Measurements from ENCODE around the gene CD6. TPM values are rescaled to one million over a fixed set of nuclear protein-coding genes. Genes with fewer than 3 reads are reported as not detected.

Gene CD6
- total RNA-seq, 2 donors from 2014 or later: 0.67 to 1.9 TPM

DNA sequence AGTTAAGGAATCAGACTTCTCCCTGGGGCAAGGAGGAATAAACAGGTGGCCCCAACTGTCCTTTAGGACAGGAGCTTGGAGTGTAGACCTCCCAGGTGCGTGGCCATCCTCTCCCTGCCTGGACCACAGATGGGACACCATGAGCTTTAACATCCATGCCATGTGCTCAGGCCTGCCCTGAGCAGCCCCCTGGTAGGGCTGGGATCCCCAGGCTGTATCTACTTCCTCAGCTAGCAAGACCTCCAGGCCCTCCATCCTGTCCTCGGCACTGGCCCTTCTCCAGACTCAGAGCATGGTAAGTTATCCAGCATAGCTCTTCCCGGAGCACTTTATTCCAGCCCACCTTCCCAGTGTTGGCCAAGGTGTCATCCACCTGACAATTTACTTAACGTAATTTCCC, 5.7 kb downstream of the CD6 start:
- intact Hi-C loops (cut with DNase I, micrococcal nuclease): no loop called here
- DNase-seq (no peak), ATAC-seq (no peak)

DNA sequence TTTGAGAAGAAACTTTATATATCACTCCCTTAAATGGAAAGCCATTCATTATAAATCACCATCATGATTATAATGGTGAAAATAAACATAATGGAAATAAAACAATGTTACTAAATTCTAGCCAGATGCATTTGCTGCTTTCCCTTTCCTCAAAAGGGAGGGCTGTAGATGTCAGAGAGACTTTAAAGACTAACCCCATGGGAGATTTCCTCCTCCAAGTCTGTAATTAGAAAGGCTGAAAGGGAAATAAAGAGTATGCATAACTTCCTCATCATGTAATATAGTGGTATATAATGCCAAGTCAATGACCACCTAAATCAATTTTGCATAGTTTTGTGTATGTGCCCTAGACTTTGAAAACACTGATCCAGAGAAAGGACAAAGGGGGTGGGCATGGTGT, 6.4 kb downstream of the CD6 start:
- ATAC-seq (no peak), DNase-seq (no peak)
- intact Hi-C loops (cut with DNase I, micrococcal nuclease): no loop called here

DNA sequence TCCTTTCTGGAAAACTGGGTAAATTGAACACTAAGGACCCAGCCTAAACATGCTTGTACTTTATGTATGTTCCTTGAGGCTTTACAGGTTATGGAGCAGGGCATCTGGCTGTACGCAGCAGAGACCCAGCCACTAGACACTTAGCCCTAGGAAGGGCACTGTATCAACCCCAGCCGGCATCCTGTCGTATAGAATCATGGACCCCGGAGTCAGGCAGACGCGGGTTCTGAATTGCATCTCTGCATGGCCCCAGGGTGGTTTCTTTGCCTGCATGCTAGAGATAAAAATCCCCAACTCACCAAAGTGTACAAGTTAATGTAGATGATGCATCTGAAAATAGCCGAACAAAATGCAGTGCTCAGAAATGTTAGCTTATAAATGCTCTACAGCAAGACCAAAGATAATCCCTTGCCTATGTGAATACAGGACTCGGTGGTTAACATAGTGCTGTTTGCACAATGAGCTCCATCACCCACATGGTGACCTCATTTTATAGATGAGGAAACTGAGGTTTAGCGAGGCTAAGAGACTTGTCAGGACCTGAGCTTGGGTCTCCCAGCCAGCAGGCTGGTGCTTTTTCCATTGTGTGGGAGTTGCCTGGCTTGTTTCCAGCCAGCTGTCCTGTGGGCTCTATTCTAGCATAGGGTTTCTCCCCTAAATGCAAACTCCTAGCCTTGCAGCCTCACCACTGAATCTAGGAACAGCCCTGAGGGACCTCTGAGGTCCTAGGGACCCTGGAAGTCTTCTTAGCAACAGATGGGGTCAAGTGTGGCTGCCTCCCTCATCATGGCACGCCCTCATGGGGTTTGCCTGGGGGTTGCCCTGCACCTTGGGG, 7.3 kb downstream of the CD6 start:
- intact Hi-C loops (cut with DNase I, micrococcal nuclease): no loop called here
- no peak for ATAC-seq
- no peak for DNase-seq

DNA sequence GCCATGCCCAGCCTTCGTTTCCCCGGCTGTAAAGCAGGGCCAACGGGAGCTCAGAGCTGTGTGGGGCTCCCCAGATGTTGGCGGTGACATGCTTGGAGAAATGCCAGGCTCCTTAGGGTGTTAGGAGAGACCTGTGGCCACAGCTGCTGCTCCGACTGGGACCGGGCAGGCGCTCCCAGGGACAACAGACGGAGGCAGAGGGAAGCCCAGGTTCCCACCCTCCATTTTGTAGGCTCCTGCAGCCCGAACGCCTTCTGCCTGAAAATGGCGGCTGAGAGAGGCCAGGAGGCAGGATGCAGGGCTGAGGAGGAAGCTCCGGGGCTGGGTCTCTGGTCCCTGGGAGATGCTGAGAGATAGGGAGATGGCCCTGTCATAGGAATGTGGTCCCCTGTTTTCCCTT, 10.0 kb downstream of the CD6 start:
- intact Hi-C loops (cut with DNase I, micrococcal nuclease): no loop called here
- ATAC-seq (no peak), DNase-seq (no peak)

DNA sequence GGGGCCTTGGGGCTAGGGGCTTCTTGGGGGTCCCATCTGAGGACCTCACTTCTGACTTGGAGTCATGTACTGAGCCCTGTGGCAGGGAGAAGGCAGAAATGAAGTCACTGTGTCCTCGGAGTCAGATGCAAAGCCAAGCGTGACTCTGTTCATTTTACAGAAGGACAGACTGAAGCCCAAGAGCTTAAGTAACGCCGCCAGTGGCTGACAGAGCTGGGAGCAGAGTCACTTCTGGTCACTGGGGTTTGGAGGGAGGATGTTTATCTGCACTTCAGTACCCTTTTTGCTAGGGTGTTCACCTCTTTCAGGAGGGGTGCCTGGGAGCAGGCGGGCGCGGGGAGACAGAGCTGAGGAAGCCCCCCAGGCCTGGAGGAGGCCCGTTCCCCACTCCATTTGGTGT, 10.7 kb downstream of the CD6 start:
- intact Hi-C loops (cut with DNase I, micrococcal nuclease): no loop called here
- DNase-seq (no peak), ATAC-seq (no peak)

DNA sequence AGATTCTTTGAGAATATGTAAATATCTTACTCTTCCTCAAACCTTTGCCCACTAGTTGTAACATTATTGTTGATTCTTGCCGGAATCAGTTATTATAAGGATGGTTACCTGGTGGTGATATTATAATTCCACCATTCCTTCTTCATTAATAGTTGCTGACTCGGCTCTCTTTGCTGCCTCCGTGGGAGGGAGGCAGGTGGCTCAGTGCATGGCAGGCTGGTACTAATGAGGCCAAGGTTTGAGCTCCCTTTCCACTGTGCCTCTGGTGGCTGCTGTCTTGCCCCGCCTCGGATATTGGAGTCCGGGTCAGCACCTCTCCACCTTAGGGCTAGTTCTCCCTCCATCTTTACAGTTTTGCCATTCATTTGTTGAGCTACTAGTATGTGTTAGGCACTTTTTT, 12.7 kb downstream of the CD6 start:
- intact Hi-C loops (cut with DNase I, micrococcal nuclease): no loop called here
- no peak for DNase-seq
- no peak for ATAC-seq

DNA sequence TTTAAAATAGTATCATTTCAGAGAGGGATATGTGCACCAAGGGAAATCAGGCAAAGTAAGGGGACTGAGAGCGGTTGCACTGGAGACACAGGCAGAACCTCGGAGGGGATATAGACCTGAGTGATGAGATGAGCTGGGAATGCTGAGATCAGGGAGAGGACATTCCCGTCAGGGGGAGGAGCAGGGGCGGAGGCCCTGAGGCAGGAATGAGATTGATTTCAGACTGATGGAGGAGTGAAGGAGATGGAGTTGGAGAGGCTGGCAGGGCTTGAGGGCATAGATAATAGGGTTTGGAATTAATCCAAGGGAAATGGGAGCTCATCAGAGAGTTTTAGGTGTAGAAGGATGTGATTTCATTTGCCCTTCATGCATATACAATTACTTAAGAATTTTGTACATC, 13.2 kb downstream of the CD6 start:
- ATAC-seq: no peak
- intact Hi-C loops (cut with DNase I, micrococcal nuclease): no loop called here
- DNase-seq: no peak

DNA sequence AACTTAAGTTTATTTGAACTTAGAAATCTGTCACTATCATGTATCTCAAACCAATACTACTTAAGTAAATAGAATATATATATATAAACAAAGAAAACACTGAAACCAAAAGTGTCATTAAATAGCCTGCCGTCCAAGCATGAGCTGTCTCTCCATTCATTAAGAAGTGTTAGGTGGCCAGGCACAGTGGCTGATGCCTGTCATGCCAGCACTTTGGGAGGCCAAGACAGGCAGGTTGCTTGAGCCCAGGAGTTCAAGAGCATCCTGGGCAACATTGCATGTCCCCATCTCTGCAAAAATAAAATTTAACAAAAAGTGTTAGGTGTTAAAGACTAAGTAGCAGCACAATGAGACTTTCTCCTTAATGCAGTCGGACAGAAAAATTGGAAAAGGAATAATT, 14.0 kb downstream of the CD6 start:
- ATAC-seq (no peak), DNase-seq (no peak)
- intact Hi-C loops (cut with DNase I, micrococcal nuclease): no loop called here

DNA sequence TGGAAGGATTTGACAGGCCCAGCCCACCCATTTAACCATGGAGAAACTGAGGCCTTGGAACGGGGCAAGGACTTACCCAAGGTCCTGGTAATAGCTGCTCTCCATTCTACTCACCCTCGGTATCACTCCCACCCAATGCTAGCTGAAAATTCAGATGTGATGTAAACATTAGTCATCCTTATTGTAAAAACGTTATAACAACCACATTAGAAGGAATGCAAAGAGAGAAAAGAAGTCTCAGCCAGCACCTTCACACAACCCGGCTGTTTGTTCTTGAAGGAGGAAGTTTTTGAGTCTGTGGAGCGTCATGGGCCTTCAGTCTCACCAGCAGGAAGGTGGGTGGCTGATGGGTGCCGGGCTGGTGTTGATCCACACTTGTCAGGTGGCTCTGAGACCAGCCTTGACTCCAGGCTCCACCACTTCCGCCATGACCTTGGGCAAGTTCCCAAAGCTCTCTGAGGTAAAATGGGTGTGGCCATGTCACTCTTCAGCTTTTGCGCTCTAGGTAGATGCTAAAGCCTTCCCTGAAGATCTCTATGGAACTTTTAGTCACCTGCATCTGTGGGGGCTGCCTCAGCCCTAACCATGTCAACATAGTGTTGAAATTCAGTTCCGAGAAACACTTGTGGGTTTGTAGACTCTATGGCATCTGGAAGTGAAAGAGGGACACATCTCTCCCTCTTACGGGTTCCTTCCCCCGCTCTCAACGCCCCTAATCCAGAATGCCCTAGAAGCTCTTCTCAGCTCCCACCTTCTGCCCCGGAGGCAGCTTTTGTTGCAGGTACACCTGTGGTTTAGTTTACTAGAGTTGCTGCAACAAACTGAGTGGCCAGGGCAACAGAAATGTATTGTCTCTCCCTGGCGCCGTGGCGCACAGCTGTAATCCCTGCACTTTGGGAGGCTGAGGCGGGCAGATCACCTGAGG, 14.8 kb downstream of the CD6 start:
- ATAC-seq: peak; percentile 92
- DNase-seq: peak; percentile 55 to 66
- intact Hi-C loops (cut with DNase I, micrococcal nuclease): no loop called here

DNA sequence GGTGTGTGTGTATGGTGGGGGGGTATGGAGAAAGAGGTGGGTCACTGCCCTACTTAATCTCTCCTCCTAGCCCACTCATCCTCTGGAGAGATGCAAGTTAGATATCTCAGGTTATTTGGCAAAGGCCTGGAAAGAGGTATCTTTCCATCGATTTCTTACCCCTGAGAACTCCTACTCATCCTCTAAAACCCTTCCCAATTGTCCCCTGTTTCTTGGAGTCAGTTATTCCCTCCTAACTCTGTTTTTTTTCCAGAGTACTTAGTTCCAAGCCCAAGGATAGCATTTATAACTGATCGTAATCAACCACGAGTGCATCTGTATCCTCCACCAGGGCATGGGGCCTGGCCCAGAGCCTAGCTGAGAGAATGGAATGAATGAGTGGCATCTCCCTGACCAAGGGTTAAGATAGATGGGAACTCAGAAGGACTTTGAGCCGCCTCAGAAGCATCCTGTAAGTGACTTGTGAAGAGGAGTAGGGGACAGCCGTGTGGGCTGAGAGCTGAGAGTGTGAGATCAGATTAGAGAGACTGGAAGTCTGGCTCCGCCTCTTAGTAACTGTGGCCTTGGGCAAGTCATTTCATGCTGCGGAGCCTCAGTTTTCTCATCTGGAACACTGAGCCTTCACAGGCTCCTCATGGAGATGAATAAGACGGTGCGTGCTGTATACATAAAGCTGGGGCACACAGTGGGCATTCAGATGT, 16.2 kb downstream of the CD6 start:
- no peak for DNase-seq
- intact Hi-C loops (cut with DNase I, micrococcal nuclease): no loop called here
- ATAC-seq: no peak

DNA sequence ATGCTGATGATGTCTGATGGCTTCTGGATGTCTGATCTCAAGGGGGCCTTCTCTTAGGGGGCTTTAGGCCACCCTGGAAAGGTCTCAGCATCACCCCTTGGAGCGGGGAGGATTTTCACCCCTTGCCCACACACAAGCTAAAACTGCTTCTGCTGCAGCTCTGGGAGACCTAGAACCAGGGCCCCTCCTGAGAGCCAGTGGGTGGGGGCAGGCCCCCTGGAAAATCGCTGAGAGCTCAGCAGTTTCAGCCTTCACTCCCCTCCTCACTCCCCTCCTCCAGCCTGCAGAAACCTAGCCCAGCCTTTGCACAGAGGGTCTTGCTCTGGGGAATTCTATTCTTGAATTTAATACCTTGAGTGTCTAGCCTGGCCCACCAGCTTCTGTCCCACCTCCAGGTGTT, 17.2 kb downstream of the CD6 start:
- DNase-seq (no peak), ATAC-seq (no peak)
- intact Hi-C loops (cut with DNase I, micrococcal nuclease): no loop called here

DNA sequence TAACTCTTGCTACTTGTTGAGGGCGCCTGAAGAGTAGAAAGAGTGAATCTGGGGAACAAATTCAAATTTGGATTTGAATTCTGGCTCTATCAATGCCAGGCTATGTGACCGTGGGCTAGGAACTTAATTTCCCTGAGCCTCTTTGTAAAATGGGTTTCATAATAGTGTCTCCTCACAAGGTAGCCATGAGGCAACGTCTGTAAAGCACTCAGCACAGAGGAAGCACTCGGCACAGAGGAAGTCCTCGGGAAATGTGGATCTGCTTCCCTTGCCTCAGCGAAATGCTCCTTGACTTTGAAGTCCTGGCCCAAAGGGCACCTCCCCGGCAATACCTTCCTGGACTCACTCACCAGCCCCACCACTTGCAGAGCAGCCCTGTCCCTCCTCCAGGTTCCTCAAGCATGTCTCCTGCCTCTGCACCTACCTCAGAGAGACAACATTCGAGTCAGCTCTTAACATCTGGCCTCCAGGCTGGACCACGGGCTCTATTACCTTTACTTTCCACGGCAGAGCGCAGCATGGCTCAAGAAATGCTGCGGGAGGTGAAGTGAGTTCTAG, 17.7 kb downstream of the CD6 start:
- no peak for ATAC-seq
- intact Hi-C loops (cut with DNase I, micrococcal nuclease): no loop called here

DNA sequence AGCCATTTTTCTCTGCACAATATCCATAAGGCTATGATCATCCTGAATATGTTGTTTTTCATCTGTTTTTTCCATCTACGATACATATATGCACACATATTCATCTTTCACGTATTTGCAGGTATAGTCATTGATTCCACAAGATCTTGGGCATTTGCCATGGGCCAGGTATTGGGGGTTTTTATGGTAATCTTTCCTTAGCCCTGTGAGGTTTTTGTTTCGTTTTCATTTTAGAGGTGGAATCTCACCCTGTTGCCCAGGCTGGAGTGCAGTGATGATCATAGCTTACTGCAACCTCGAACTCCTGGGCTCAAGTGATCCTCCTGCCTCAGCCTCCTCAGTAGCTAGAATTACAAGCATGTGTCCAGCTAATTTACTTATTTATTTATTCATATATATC, 20.0 kb downstream of the CD6 start:
- DNase-seq: no peak

More for the DNA sequence above, 17.7 kb downstream of the CD6 start:
- DNase-seq: no peak

DNA sequence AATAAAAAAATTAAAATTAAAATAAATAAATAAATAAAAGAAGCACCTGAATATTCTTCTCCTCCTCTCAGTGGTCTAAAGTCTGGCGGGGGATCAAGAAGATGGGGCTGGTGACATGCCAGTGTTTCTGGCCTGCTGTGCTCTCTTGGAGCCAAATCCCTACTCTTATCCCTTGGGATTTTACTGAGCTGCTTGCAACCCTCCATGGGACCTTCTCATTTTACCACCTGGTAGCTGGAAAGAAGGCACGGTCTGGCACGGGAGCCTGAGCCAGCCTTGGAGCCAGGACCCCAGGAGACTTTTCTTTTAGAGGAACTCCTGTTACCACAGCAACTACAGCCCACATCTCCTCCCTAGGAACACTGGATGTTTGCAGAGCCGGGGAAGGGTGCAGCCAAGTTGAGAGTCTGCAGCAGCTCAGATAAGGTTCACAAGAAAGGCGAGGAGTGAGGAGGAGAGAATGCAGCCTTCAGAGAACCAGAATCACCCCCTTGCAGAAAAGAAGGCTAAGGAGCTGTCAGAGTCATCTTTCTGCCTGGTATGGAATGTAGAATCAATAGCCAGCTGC, 21.4 kb downstream of the CD6 start:
- intact Hi-C loops (cut with DNase I, micrococcal nuclease): no loop called here
- DNase-seq (no peak), ATAC-seq (no peak)

More for the DNA sequence above, 20.0 kb downstream of the CD6 start:
- intact Hi-C loops (cut with DNase I, micrococcal nuclease): no loop called here
- ATAC-seq: no peak

DNA sequence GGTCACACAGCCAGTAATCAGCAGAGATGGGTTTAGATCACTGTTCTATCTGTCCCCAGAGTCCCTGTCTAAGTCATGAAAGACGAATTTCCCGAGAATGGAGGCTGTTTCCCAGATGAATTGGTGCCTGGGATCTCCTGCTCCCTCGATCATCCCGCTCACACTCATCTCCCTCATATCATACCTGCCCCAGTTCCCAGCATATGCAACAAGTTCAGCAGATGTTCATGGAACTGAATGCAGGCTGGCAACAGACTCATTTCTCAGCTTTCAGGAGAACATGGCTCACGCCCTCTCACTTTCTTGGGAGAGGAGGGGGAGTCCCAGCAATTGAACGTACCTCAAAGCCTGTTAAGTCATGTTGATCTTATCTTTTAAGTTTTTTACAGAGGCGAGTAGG, 22.1 kb downstream of the CD6 start:
- DNase-seq (no peak), ATAC-seq (no peak)
- intact Hi-C loops (cut with DNase I, micrococcal nuclease): no loop called here

DNA sequence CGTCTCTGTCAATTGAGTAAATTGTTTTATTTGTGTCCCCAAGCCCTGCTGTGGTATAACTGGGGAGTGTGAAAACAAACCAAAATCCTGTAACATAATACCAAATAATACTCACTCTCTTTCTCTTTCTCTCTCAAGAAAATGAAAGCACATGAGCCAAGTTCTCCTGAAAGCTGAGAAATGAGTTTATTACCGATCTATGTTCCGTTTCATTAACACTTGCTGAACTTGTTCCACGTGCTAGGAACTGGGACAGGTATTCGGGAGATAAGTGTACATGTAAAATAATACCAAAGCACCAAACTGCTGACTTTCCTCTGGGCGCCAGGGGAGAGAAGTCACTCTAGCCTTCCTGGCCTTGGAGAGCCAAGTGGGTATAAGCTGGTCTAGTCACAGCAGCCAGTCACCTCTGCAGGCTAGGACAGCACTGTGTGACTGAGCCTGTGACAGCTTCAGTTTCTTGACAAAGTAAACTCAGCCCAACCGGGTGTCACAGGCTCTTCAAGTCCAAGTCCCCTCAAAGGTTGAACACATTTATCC, 23.1 kb downstream of the CD6 start:
- DNase-seq (no peak), ATAC-seq (no peak)
- intact Hi-C loops (cut with DNase I, micrococcal nuclease): no loop called here

DNA sequence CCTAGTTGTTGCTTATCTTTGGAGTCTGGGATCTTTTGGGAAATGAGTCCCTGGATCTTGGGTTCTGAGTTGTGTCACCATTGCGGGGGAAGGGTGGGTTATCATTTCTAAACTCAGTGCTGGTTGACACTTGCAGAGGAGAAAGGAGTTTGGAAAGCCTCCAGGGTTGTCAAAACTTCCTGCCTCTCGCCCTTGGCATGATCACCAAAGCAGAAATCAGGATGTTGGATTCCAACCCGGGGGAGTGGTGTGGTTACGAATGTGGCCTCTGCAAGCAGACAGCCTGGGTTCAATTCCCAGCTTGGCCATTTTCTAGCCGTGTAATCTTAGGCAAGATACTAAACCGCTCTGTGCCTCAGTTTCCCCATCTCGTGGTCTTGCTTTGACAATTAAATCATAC, 24.3 kb downstream of the CD6 start:
- DNase-seq: no peak
- intact Hi-C loops (cut with DNase I, micrococcal nuclease): no loop called here
- no peak for ATAC-seq

DNA sequence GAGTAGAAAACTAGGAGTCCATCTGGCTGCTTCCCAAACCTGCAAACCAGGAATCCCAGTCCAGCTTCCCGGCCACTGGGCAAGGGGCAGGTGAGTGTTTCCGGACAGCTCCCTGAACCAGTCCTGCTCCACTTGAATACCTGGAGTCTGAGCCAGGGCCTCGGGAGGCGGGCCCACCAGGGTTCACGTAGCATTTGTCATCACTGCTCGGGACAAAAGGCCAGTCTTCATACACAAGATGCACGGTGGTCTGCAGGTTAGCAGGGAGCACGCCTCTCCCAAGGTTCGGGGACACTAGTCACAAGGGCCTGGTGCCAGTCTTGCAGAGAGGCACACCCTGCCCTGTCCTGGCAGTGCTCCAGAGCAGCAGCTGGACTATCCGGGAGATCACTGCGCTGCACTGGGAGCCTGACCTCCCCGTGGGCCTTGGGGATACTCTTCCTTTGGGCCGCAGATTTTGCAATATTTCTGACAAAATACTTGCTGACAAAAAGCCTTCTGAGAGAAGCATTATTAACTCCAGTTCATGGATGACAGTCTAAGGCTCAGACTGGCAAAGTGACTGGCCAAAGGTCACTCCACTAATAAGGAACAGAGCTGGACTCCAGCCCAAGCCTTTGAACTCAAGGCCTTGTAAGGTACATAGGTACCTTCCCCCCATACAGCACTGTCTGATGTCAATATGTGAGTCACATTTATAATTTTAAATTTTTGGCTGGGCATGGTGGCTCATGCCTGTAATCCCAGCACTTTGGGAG, 25.1 kb downstream of the CD6 start:
- ATAC-seq (peak; percentile 97), DNase-seq (peak; percentile 64 to 78)
- intact Hi-C loops (cut with DNase I, micrococcal nuclease): no loop called here

Measured in left colon (tissue), 2 donors.